HG03025 (cell line): ENCODE results near the gene KLF3.

Experiments
- ATAC-seq: cut with Tn5 transposase; IDR thresholded peaks from one replicate; pipeline ENCODE4 v1.9.1; 2021; ENCODE audit warnings: mild to moderate bottlenecking, moderate library complexity; ENCODE audit not compliant: unreplicated experiment, low FRiP score

KLF3 gene

GRCh38 chr4:38692421-38692820 lies 28.4 kb downstream of the KLF3 start:
- no peak for ATAC-seq

GRCh38 chr4:38693569-38693968 lies 29.6 kb downstream of the KLF3 start:
- ATAC-seq, result no peak

- ATAC-seq, result no peak
Observed at GRCh38 chr4:38694330-38694729, 30.3 kb downstream of the KLF3 start.

GRCh38 chr4:38695809-38696208 lies 31.8 kb downstream of the KLF3 start:
- ATAC-seq, result no peak

- no peak for ATAC-seq
Observed at GRCh38 chr4:38696697-38697096, 32.7 kb downstream of the KLF3 start.

- no peak for ATAC-seq
Observed at GRCh38 chr4:38698176-38698575, 34.2 kb downstream of the KLF3 start.

GRCh38 chr4:38699112-38699511 lies 35.1 kb downstream of the KLF3 start:
- ATAC-seq, result no peak

GRCh38 chr4:38703635-38704034 lies 39.6 kb downstream of the KLF3 start:
- ATAC-seq, result no peak

- ATAC-seq, result no peak
Observed at GRCh38 chr4:38704622-38705154, 40.7 kb downstream of the KLF3 start.

- ATAC-seq, result no peak
Observed at GRCh38 chr4:38706301-38706700, 42.3 kb downstream of the KLF3 start.

- ATAC-seq, result no peak
Observed at GRCh38 chr4:38710053-38710452, 46.1 kb downstream of the KLF3 start.

GRCh38 chr4:38711066-38711465 lies 47.1 kb downstream of the KLF3 start:
- no peak for ATAC-seq

GRCh38 chr4:38715050-38715449 lies 51.1 kb downstream of the KLF3 start:
- ATAC-seq, result no peak

- ATAC-seq, result no peak
Observed at GRCh38 chr4:38716256-38716655, 52.3 kb downstream of the KLF3 start.

GRCh38 chr4:38717604-38718003 lies 53.6 kb downstream of the KLF3 start:
- ATAC-seq, result no peak

- no peak for ATAC-seq
Observed at GRCh38 chr4:38723114-38723513, 59.1 kb downstream of the KLF3 start.

GRCh38 chr4:38723726-38724474 lies 59.9 kb downstream of the KLF3 start:
- ATAC-seq, result no peak

GRCh38 chr4:38724475-38724808 lies 60.4 kb downstream of the KLF3 start:
- no peak for ATAC-seq

GRCh38 chr4:38728631-38729141 lies 64.7 kb downstream of the KLF3 start:
- no peak for ATAC-seq

GRCh38 chr4:38730493-38730829 lies 66.5 kb downstream of the KLF3 start:
- no peak for ATAC-seq

- ATAC-seq, result peak; percentile 73
Observed at GRCh38 chr4:38730830-38731646, 67.0 kb downstream of the KLF3 start.

- ATAC-seq, result no peak
Observed at GRCh38 chr4:38733663-38734062, 69.7 kb downstream of the KLF3 start.
